Activated CD8-positive, alpha-beta T cell treated with anti-CD3 and anti-CD28 coated beads for 36 hours (primary cell): ENCODE results near the gene CHSY1. TPM values are rescaled to one million over a fixed set of nuclear protein-coding genes. Genes with fewer than 3 reads are reported as not detected.

ENCODE experiments used
- ATAC-seq: fragments of 200-7000 bp; cut with Tn5 transposase; one replicate; pipeline ENCODE4 v1.10.0; 2021; ENCODE audit warnings: mild to moderate bottlenecking, moderate library complexity
- CTCF ChIA-PET: fragments of 350-600 bp; sonication (Branson Sonifier 250); formaldehyde crosslinking; loops from one replicate; lab custom pipeline; 2021; ENCODE audit warnings: antibody characterized with exemption; lab: Charles Lee
- POLR2A ChIA-PET: fragments of 350-600 bp; sonication (Branson Sonifier 250); formaldehyde crosslinking; loops from one replicate; lab custom pipeline; 2021; ENCODE audit warnings: antibody characterized with exemption; lab: Charles Lee
- DNase-seq: peaks from one replicate; pipeline ENCODE4 v3.0.0-alpha.2; 2020
- H3K27ac Mint-ChIP-seq: one replicate; pipeline ENCODE4 v1.8.0; 2021; ENCODE audit warnings: mild to moderate bottlenecking, mixed read lengths
- H3K27me3 Mint-ChIP-seq: one replicate; pipeline ENCODE4 v1.8.0; 2021; ENCODE audit warnings: mixed read lengths
- H3K36me3 Mint-ChIP-seq: one replicate; pipeline ENCODE4 v1.8.0; 2021; ENCODE audit warnings: low read depth, mixed read lengths
- H3K4me1 Mint-ChIP-seq: one replicate; pipeline ENCODE4 v1.8.0; 2021; ENCODE audit warnings: low read depth, mixed read lengths
- H3K4me3 Mint-ChIP-seq: one replicate; pipeline ENCODE4 v1.8.0; 2021; ENCODE audit warnings: mild to moderate bottlenecking, moderate library complexity, mixed read lengths
- H3K9me3 Mint-ChIP-seq: one replicate; pipeline ENCODE4 v1.8.0; 2021; ENCODE audit warnings: mixed read lengths
- intact Hi-C: fragments of 100-400 bp; cut with micrococcal nuclease; formaldehyde crosslinking; loops from one replicate; pipeline ENCODE4 v1.10.0; 2022
- total RNA-seq, 2 experiments: library from RNA; stranded (reverse); gene quantifications; one replicate each; pipeline ENCODE4 v1.2.3, GENCODE V29; 2021
- TF ChIP-seq, protein P1 (sequence below): fragments of 200-600 bp; IDR thresholded peaks from one replicate; pipeline ENCODE4 v1.8.0; 2022; ENCODE audit warnings: antibody characterized with exemption, mild to moderate bottlenecking

CHSY1 gene
- total RNA-seq, 2 experiments from 2014 or later: 57.9 to 58.3 TPM

DNA sequence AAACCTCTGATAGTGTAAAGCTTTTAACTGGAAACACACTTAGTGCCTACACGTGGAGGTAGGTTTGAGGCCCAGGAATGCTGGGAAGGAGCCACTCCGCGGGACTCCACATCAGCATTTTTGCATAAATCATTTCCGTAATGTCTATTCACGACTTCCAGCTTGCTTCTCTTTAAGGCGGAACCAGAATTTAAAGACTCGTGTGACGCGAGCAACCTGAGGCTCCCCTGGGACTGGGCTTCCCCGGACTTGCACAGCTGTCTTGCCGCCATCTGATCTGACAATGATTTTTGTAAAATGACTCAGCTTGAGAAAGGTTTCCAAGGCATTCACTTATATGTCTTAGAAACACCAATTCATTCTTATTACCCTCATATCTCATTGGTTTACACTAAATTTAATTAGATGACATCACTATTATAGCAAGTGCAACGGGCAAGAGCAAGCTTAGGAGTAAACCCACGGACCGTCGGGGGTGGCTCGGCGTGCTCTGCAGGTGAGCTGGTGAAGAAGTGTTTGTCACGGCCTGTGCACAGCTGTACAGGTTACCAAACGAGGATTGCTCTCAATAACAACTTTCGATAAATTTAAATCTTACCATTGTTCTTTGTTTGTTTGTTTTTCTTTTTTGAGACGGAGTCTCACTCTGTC is 95.2 kb downstream of the CHSY1 start:
- no peak for DNase-seq
- POLR2A ChIA-PET: interaction anchor here (1.0 kb wide), 1 partner anchor 30 kb away, joined by 3 read pairs; no protein-coding TSS in a partner anchor

DNA sequence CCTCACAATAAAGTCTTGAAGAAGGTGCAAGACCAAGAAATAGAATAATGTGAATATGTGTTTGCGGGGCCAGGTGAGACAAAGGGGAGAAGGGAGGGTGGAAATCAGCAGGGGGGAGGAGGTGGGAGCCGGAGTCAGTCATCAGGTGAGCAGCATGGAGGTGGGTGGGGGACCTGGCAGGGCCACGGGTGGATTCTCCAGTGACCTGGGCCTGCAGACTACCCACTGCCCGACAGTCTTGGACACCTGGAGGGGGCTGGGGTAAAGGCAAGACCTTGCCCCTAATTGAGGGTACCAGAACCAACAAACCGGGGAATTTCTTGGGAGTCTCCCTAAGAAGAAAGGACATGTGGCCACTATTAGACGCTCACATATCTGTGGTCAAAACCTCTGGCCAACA is 95.8 kb downstream of the CHSY1 start:
- H3K9me3 Mint-ChIP-seq: no peaks in the 10 kb centered on the region
- TF ChIP-seq, protein P1, sequence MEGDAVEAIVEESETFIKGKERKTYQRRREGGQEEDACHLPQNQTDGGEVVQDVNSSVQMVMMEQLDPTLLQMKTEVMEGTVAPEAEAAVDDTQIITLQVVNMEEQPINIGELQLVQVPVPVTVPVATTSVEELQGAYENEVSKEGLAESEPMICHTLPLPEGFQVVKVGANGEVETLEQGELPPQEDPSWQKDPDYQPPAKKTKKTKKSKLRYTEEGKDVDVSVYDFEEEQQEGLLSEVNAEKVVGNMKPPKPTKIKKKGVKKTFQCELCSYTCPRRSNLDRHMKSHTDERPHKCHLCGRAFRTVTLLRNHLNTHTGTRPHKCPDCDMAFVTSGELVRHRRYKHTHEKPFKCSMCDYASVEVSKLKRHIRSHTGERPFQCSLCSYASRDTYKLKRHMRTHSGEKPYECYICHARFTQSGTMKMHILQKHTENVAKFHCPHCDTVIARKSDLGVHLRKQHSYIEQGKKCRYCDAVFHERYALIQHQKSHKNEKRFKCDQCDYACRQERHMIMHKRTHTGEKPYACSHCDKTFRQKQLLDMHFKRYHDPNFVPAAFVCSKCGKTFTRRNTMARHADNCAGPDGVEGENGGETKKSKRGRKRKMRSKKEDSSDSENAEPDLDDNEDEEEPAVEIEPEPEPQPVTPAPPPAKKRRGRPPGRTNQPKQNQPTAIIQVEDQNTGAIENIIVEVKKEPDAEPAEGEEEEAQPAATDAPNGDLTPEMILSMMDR: no peak
- peaks cover 34% of the 10 kb centered on the region for H3K4me1 Mint-ChIP-seq
- H3K27ac Mint-ChIP-seq: no peak overlapping the region
- ChIA-PET POLR2A (interaction anchor here (1.0 kb wide), 1 partner anchor 30 kb away, joined by 3 read pairs; no protein-coding TSS in a partner anchor), CTCF (interaction anchor here (1.0 to 1.7 kb wide), 2 partner anchors 101 to 147 kb away, joined by 3 to 5 read pairs; no protein-coding TSS in a partner anchor)
- no peaks in the 10 kb centered on the region for H3K36me3 Mint-ChIP-seq
- intact Hi-C loops: no loop called here
- DNase-seq (no peak), ATAC-seq (no peak)
- no peak overlapping the region for H3K4me3 Mint-ChIP-seq
- no peaks in the 10 kb centered on the region for H3K27me3 Mint-ChIP-seq

More for the DNA sequence above, 95.2 kb downstream of the CHSY1 start:
- CTCF ChIA-PET: interaction anchor here (0.7 to 1.7 kb wide), 3 partner anchors 11 to 148 kb away, joined by 3 to 5 read pairs (median 3); no protein-coding TSS in a partner anchor
- Mint-ChIP-seq H3K36me3 (no peaks in the 10 kb centered on the region), H3K27me3 (no peaks in the 10 kb centered on the region), H3K4me1 (peaks cover 32% of the 10 kb centered on the region), H3K9me3 (no peaks in the 10 kb centered on the region), H3K27ac (no peak overlapping the region), H3K4me3 (no peak overlapping the region)
- TF ChIP-seq, protein P1: no peak
- intact Hi-C loops: no loop called here
- ATAC-seq: no peak

GRCh38 chr15:101153801-101154656 is 97.8 kb downstream of the CHSY1 start:
- DNase-seq: no peak
- H3K4me1 Mint-ChIP-seq: peaks cover 14% of the 10 kb centered on the region
- intact Hi-C loops: no loop called here
- TF ChIP-seq, protein P1: no peak
- H3K4me3 Mint-ChIP-seq: no peak overlapping the region
- ChIA-PET CTCF (interaction anchor here (0.9 to 2.4 kb wide), 7 partner anchors 11 to 578 kb away, joined by 3 to 8 read pairs (median 3); no protein-coding TSS in a partner anchor), POLR2A (interaction anchor here (0.9 kb wide), 1 partner anchor 21 kb away, joined by 3 read pairs; no protein-coding TSS in a partner anchor)
- no peaks in the 10 kb centered on the region for H3K9me3 Mint-ChIP-seq
- H3K27me3 Mint-ChIP-seq: no peaks in the 10 kb centered on the region
- no peak for ATAC-seq
- no peaks in the 10 kb centered on the region for H3K36me3 Mint-ChIP-seq
- no peak overlapping the region for H3K27ac Mint-ChIP-seq

DNA sequence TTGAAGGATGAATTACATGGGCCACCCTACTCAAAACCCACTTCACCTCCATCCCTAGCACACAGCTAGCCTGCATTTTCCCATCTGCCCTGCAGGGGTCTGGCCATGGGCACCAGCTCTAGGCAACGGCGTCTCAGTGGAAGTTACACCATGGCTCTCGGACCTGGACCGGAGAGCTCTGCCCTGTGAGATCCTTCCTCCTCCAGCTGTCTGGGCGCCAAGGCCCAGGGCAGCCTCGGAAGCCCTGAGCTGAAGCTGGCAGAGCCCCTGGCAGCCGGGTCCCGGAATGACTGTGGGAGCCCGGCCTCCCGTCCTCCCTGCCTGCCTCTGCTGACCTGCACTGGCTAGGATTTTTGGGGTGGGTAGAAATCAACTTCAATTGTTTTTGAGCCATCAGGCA is 98.9 kb downstream of the CHSY1 start:
- peak; percentile 79 for ATAC-seq
- H3K36me3 Mint-ChIP-seq: no peaks in the 10 kb centered on the region
- POLR2A ChIA-PET: no interaction called here
- CTCF ChIA-PET: interaction anchor here (0.7 to 2.4 kb wide), 9 partner anchors 9 to 90 kb away, joined by 3 to 8 read pairs (median 3); no protein-coding TSS in a partner anchor
- TF ChIP-seq, protein P1: peak; percentile 52
- intact Hi-C loops: no loop called here
- DNase-seq: no peak
- H3K27me3 Mint-ChIP-seq: no peaks in the 10 kb centered on the region
- H3K4me1 Mint-ChIP-seq: peaks cover 10% of the 10 kb centered on the region
- H3K9me3 Mint-ChIP-seq: no peaks in the 10 kb centered on the region
- H3K4me3 Mint-ChIP-seq: no peak overlapping the region
- no peak overlapping the region for H3K27ac Mint-ChIP-seq
